Hepatocyte (in vitro differentiated cells): ENCODE results near the gene SLC2A8. TPM values are rescaled to one million over a fixed set of nuclear protein-coding genes. Genes with fewer than 3 reads are reported as not detected.

ENCODE experiments used
- DNase-seq: peaks from one replicate; pipeline ENCODE4 v3.0.0-alpha.2; 2016; ENCODE audit warnings: low spot score
- H2AFZ ChIP-seq: fragments of 200-600 bp; sonication (generic); 2 replicates; pipeline ENCODE4 v1.6.0; 2016; ENCODE audit warnings: antibody characterized with exemption, mild to moderate bottlenecking
- H3K27ac ChIP-seq: fragments of 200-600 bp; sonication (generic); 2 replicates; pipeline ENCODE4 v1.5.1; 2016; ENCODE audit warnings: mild to moderate bottlenecking
- H3K27me3 ChIP-seq: fragments of 200-600 bp; sonication (generic); 2 replicates; pipeline ENCODE4 v1.6.1; 2016
- H3K36me3 ChIP-seq: fragments of 200-600 bp; sonication (generic); replicated peaks from 2 replicates; pipeline ENCODE4 v1.5.1; 2016; ENCODE audit warnings: low read depth; ENCODE audit not compliant: insufficient read depth
- H3K4me1 ChIP-seq: fragments of 200-600 bp; sonication (generic); 2 replicates; pipeline ENCODE4 v1.5.1; 2016; ENCODE audit warnings: mild to moderate bottlenecking, moderate library complexity; ENCODE audit not compliant: insufficient read depth
- H3K4me2 ChIP-seq: fragments of 200-600 bp; sonication (generic); 2 replicates; pipeline ENCODE4 v1.6.0; 2016
- H3K4me3 ChIP-seq: fragments of 200-600 bp; sonication (generic); 2 replicates; pipeline ENCODE4 v1.5.1; 2016; ENCODE audit warnings: mild to moderate bottlenecking
- H3K79me2 ChIP-seq: fragments of 200-600 bp; sonication (generic); 2 replicates; pipeline ENCODE4 v1.6.0; 2017; ENCODE audit warnings: mild to moderate bottlenecking
- H3K9me2 ChIP-seq: fragments of 200-600 bp; sonication (generic); replicated peaks from 2 replicates; pipeline ENCODE4 v1.6.0; 2017; ENCODE audit warnings: mild to moderate bottlenecking; ENCODE audit not compliant: insufficient read depth
- H3K9me3 ChIP-seq: fragments of 200-600 bp; sonication (generic); 2 replicates; pipeline ENCODE4 v1.5.1; 2016; ENCODE audit warnings: low read depth, mild to moderate bottlenecking
- H4K20me1 ChIP-seq: fragments of 200-600 bp; sonication (generic); 2 replicates; pipeline ENCODE4 v1.6.0; 2016; ENCODE audit warnings: mild to moderate bottlenecking; ENCODE audit not compliant: insufficient read depth, poor library complexity, severe bottlenecking
- CTCF ChIP-seq: fragments of 200-600 bp; sonication (generic); IDR thresholded peaks from 2 replicates; pipeline ENCODE4 v1.5.1; 2016; ENCODE audit warnings: antibody characterized with exemption, mild to moderate bottlenecking; ENCODE audit not compliant: poor library complexity
- EZH2 ChIP-seq: fragments of 200-600 bp; sonication (generic); IDR thresholded peaks from 2 replicates; pipeline ENCODE4 v1.6.1; 2016; ENCODE audit warnings: antibody characterized with exemption, mild to moderate bottlenecking, borderline replicate concordance
- EZH2phosphoT487 ChIP-seq: fragments of 200-600 bp; sonication (generic); IDR thresholded peaks from one replicate; pipeline ENCODE4 v1.6.1; 2018; ENCODE audit warnings: antibody characterized with exemption, mild to moderate bottlenecking, low read depth, moderate library complexity; ENCODE audit not compliant: unreplicated experiment, severe bottlenecking
- WGBS: methylation state at CpG from one replicate; pipeline ENCODE4 v1.1.6; 2016; ENCODE audit warnings: low lambda C conversion rate; ENCODE audit errors: missing lambda C conversion rate; 5-methylcytosine and 5-hydroxymethylcytosine counted together
- polyA plus RNA-seq: library from polyadenylated mRNA; unstranded; fragments of >200 nt; fragmentation: Nextera tagmentation; extraction: Ambion mirVana; gene quantifications from 2 replicates; pipeline ENCODE4 v1.2.1, GENCODE V29; 2016
- total RNA-seq: library from RNA; depleted of rRNA; stranded (reverse); fragments of >200 nt; gene quantifications from 2 replicates; pipeline ENCODE4 v1.2.3, GENCODE V29; 2014

Gene SLC2A8
- total and polyA plus RNA-seq, 2 experiments from 2014 or later, result 91.7 to 145 TPM

- Histone ChIP-seq H3K4me1 (peaks cover 22% of the 10 kb centered on the region), H3K36me3 (no peaks in the 10 kb centered on the region), H3K27ac (peak overlapping the region; percentile 90), H3K27me3 (no peaks in the 10 kb centered on the region), H3K4me3 (peak overlapping the region; percentile 50), H3K79me2 (peaks cover 50% of the 10 kb centered on the region), H3K9me3 (no peaks in the 10 kb centered on the region), H3K4me2 (peak overlapping the region; percentile 94), H4K20me1 (no peaks in the 10 kb centered on the region), H2AFZ (no peak overlapping the region), H3K9me2 (no peaks in the 10 kb centered on the region)
- TF ChIP-seq EZH2, result no peak
- 88% methylated on average over 10 of the region's 10 CpGs for WGBS
- no peak for DNase-seq
Measured at GRCh38 chr9:127422133-127422782, 25.3 kb downstream of the SLC2A8 start.

GRCh38 chr9:127422787-127423186, 25.8 kb downstream of the SLC2A8 start:
- peak overlapping the region; percentile 90 for H3K27ac ChIP-seq
- H3K4me2 ChIP-seq, result peak overlapping the region; percentile 94

GRCh38 chr9:127423476-127423933, 26.5 kb downstream of the SLC2A8 start:
- DNase-seq, result no peak
- TF ChIP-seq EZH2phosphoT487, result no peak
- TF ChIP-seq EZH2, result no peak
- TF ChIP-seq CTCF, result no peak
- peaks cover 22% of the 10 kb centered on the region for H3K4me1 ChIP-seq
- H3K79me2 ChIP-seq, result peaks cover 63% of the 10 kb centered on the region
- no peaks in the 10 kb centered on the region for H4K20me1 ChIP-seq
- H3K36me3 ChIP-seq, result no peaks in the 10 kb centered on the region
- 4% methylated on average over 9 of the region's 9 CpGs for WGBS
- peak overlapping the region; percentile 50 for H3K4me3 ChIP-seq
- H3K4me2 ChIP-seq, result peak overlapping the region; percentile 94
- H3K9me3 ChIP-seq, result no peaks in the 10 kb centered on the region
- no peaks in the 10 kb centered on the region for H3K27me3 ChIP-seq
- peak overlapping the region; percentile 90 for H3K27ac ChIP-seq
- peak overlapping the region; percentile 66 for H2AFZ ChIP-seq
- no peaks in the 10 kb centered on the region for H3K9me2 ChIP-seq

More at GRCh38 chr9:127422787-127423186, 25.8 kb downstream of the SLC2A8 start:
- no peak for DNase-seq
- H3K36me3 ChIP-seq, result no peaks in the 10 kb centered on the region
- TF ChIP-seq EZH2phosphoT487 (no peak), CTCF (no peak), EZH2 (no peak)
- H3K27me3 ChIP-seq, result no peaks in the 10 kb centered on the region
- H3K79me2 ChIP-seq, result peaks cover 55% of the 10 kb centered on the region
- no peaks in the 10 kb centered on the region for H3K9me2 ChIP-seq
- H3K9me3 ChIP-seq, result no peaks in the 10 kb centered on the region
- H3K4me3 ChIP-seq, result peak overlapping the region; percentile 50
- H2AFZ ChIP-seq, result no peak overlapping the region
- no peaks in the 10 kb centered on the region for H4K20me1 ChIP-seq
- 51% methylated on average over 6 of the region's 6 CpGs for WGBS
- H3K4me1 ChIP-seq, result peaks cover 22% of the 10 kb centered on the region

GRCh38 chr9:127423934-127424675, 27.1 kb downstream of the SLC2A8 start, which contains the start of gene ZNF79:
ZNF79 (plus strand) TSS chr9:127424382; CDS start chr9:127424788, 406 bp downstream.
- peak within 1 kb of the TSS; percentile 50 for H3K4me3 ChIP-seq
- no peaks in the 10 kb centered on the region for H3K36me3 ChIP-seq
- no peaks in the 10 kb centered on the region for H3K9me2 ChIP-seq
- H3K4me2 ChIP-seq, result peak within 1 kb of the TSS; percentile 94
- H3K79me2 ChIP-seq, result peaks cover 66% of the 10 kb centered on the region
- peak within 1 kb of the TSS; percentile 90 for H3K27ac ChIP-seq
- WGBS, result under 1% methylated on average over 54 of the region's 54 CpGs
- H3K4me1 ChIP-seq, result peaks cover 22% of the 10 kb centered on the region
- H3K9me3 ChIP-seq, result no peaks in the 10 kb centered on the region
- no peaks in the 10 kb centered on the region for H3K27me3 ChIP-seq
- H4K20me1 ChIP-seq, result no peaks in the 10 kb centered on the region
- peak; percentile 96 for DNase-seq
- peak within 1 kb of the TSS; percentile 66 for H2AFZ ChIP-seq
- TF ChIP-seq CTCF (no peak), EZH2 (no peak), EZH2phosphoT487 (no peak)
